Suppressor macrophage (primary cell): ENCODE results near the gene HOXA11.
A peak's percentile ranks its signal among the peaks of the same experiment; 100 is the strongest.

Experiments
- DNase-seq, 4 experiments: peaks; one replicate each; pipeline ENCODE4 v3.0.0-alpha.2; 2020 to 2022

Gene HOXA11

DNA sequence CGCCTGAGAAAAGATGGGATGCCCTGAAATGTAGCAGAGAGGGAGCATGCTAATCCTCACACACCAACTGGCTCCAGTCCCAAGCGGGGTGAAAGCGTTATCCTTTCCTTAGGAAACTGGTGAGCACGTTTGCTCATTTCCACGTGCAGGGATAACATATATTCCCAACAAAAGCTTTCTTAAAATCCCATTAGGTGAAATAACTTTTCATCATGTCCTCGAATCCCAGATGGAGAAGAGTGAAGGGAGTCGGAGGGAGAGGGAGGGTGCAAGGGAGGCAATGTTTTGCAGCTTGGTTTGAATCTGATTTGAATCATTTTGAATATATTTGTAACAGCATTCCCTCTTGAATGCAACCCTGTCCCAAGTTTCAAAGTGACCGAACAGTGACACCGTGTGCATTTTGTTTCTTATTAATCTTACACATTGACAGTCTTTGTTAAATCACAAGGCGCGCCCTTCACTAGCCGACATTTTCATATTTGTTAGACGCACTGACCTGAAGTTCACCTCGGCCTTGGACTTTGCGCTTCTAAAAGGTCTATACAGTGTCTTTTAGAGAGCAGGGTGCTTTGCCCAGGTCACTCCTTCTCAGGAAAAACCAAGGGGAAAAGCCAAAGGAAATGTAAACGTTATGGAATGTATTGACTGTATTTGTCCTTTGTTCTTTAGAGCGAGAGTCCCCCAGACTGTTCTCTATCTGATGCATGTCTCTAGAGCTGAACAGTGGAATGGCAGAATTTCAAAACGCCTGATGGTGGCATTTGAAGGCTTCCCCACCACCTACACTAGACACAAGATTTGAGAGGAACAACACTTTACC lies 51.4 kb downstream of the HOXA11 start:
- peak; percentile 49 to 66 (median 57) for DNase-seq

DNA sequence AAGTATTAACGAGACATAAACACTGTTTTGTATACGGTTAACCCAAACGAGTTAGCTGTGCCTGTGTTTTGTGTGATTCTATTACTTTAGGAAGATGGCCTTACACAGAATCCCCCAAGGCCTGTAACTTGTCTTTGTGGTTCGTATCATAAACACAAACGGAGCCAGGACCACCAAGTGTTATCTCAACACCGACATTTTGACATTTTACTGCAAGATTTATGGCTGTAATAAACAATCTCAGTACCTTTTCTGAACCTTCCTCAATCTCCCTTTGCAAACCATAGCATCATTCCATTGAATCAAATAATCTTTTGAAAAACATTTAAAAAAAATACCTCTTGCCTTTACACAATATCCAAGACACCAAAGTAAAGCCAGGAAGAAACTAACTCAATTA lies 52.1 kb downstream of the HOXA11 start:
- DNase-seq: no peak

DNA sequence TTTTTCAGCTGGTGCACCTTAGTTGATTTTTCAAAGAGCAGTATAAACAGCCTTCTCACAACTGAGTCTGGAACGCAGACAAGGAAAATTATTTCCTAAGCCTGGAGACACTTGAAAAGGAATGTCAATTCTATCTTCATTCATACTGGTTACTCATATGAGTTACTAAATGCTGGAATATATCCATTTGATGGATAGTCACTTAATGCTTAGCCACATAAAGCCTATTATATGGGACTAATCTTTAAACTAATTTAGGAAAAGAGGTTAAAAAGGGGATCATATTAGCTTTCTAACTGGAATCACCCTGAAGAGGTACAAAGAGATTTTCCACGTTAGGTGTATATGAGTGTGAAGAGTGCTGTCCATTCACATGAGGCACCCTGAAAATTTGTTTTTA lies 52.8 kb downstream of the HOXA11 start:
- no peak for DNase-seq

DNA sequence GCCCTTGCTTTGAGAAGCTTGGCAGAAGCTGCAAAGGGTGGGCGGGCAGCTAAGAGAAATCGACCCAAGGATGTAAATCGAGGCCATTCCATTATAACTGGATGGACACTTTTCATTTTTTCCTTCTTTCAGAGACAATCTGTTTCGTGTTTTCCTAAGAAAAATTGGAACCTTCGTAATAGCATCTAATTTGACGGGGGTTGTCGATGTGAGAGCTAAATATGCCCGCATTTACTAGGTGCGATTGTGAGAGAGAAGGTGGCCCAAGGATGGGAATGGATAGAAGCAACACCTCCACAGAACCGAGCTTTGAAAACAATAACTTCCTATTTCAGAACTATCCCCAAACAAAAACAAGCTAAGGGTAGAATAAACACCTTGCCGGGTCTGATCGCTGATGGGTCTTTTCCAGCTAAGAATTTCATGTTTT lies 53.6 kb downstream of the HOXA11 start:
- no peak for DNase-seq
